Measurements from ENCODE around the gene FRMD3. TPM values are rescaled to one million over a fixed set of nuclear protein-coding genes. Genes with fewer than 3 reads are reported as not detected.

Gene FRMD3
- total RNA-seq, 2 donors from 2014 or later: 2.1 to 4.6 TPM

GRCh38 chr9:83281306-83282255 is 256.6 kb downstream of the FRMD3 start:
- TF ChIP-seq POLR2A (IDR thresholded peaks at IDR 0.05): no peak
- TF ChIP-seq, protein P1, sequence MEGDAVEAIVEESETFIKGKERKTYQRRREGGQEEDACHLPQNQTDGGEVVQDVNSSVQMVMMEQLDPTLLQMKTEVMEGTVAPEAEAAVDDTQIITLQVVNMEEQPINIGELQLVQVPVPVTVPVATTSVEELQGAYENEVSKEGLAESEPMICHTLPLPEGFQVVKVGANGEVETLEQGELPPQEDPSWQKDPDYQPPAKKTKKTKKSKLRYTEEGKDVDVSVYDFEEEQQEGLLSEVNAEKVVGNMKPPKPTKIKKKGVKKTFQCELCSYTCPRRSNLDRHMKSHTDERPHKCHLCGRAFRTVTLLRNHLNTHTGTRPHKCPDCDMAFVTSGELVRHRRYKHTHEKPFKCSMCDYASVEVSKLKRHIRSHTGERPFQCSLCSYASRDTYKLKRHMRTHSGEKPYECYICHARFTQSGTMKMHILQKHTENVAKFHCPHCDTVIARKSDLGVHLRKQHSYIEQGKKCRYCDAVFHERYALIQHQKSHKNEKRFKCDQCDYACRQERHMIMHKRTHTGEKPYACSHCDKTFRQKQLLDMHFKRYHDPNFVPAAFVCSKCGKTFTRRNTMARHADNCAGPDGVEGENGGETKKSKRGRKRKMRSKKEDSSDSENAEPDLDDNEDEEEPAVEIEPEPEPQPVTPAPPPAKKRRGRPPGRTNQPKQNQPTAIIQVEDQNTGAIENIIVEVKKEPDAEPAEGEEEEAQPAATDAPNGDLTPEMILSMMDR (IDR thresholded peaks at IDR 0.05): no peak

DNA sequence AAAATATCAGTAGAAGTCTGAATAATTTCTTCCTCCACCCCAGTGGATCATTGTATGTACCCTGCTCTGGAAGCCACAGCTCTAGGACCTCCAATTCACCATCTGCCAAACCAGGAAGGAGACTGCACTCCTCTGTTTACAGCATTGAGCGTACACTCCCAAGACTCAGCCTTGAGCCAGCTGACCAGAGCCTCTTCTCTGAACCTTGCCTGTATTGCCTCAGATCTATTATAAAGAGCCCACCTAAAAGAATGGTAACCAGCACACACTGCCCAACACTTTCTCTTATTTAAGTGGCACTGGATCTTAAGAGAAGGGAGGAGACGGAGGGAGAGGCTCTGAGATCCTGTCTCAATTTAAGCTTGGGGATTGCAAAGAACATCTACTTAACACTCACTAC is 257.4 kb downstream of the FRMD3 start:
- peaks cover 17% of the 10 kb centered on the region for H3K4me1 ChIP-seq
- H3K9me3 ChIP-seq: no peaks in the 10 kb centered on the region
- H3K27me3 ChIP-seq: no peaks in the 10 kb centered on the region
- no peaks in the 10 kb centered on the region for H3K36me3 ChIP-seq (replicated peaks in 1 of 2; ENCODE audit: insufficient read depth in 1 of 2, low read depth in 2 of 2)
- intact Hi-C loops (cut with DNase I): no loop called here
- 63 to 71% methylated on average over 2 of the region's 2 CpGs for WGBS, 2 donors
- H3K27ac ChIP-seq: peak overlapping the region; percentile 41 to 72 (median 60)
- ATAC-seq (peak; percentile 31), DNase-seq (peak in 1 of 4 donors; percentile 18)
- TF ChIP-seq, protein P1 (IDR thresholded peaks at IDR 0.05): no peak
- TF ChIP-seq POLR2A (IDR thresholded peaks at IDR 0.05): no peak
- H3K4me3 ChIP-seq: no peak overlapping the region

More at GRCh38 chr9:83281306-83282255, 256.6 kb downstream of the FRMD3 start:
- Histone ChIP-seq H3K27ac (peak overlapping the region; percentile 41 to 72 (median 60)), H3K4me1 (peaks cover 17% of the 10 kb centered on the region), H3K9me3 (no peaks in the 10 kb centered on the region), H3K27me3 (no peaks in the 10 kb centered on the region), H3K36me3 (replicated peaks in 1 of 2; ENCODE audit: insufficient read depth in 1 of 2, low read depth in 2 of 2) (no peaks in the 10 kb centered on the region), H3K4me3 (no peak overlapping the region)
- intact Hi-C loops (cut with DNase I): no loop called here
- ATAC-seq (peak; percentile 81), DNase-seq (peak; percentile 55 to 80 (median 68))
- 32 to 45% methylated on average over 7 of the region's 7 CpGs for WGBS, 2 donors

GRCh38 chr9:83280268-83280667 is 257.9 kb downstream of the FRMD3 start:
- peaks cover 17% of the 10 kb centered on the region for H3K4me1 ChIP-seq
- H3K27ac ChIP-seq: no peak overlapping the region
- H3K4me3 ChIP-seq: no peak overlapping the region
- H3K9me3 ChIP-seq: no peaks in the 10 kb centered on the region
- WGBS, 2 donors: 91 to 93% methylated on average over 5 of the region's 5 CpGs
- DNase-seq (peak in 1 of 4 donors; percentile 32), ATAC-seq (no peak)
- no peaks in the 10 kb centered on the region for H3K27me3 ChIP-seq
- no peaks in the 10 kb centered on the region for H3K36me3 ChIP-seq (replicated peaks in 1 of 2; ENCODE audit: insufficient read depth in 1 of 2, low read depth in 2 of 2)
- intact Hi-C loops (cut with DNase I): no loop called here
- no peak for TF ChIP-seq POLR2A (IDR thresholded peaks at IDR 0.05)
- TF ChIP-seq, protein P1 (IDR thresholded peaks at IDR 0.05): no peak

- DNase-seq (no peak), ATAC-seq (no peak)
- H3K36me3 ChIP-seq (replicated peaks in 1 of 2; ENCODE audit: insufficient read depth in 1 of 2, low read depth in 2 of 2): no peaks in the 10 kb centered on the region
- no peaks in the 10 kb centered on the region for H3K27me3 ChIP-seq
- intact Hi-C loops (cut with DNase I): no loop called here
- H3K9me3 ChIP-seq: no peaks in the 10 kb centered on the region
- no peak overlapping the region for H3K4me3 ChIP-seq
- H3K4me1 ChIP-seq: no peaks in the 10 kb centered on the region
- 92 to 97% methylated on average over 5 of the region's 5 CpGs for WGBS, 2 donors
- no peak for TF ChIP-seq POLR2A (IDR thresholded peaks at IDR 0.05)
- H3K27ac ChIP-seq: no peak overlapping the region
These were observed 263.4 kb downstream of the FRMD3 start for GRCh38 chr9:83274787-83275186.

- Histone ChIP-seq H3K27me3 (no peaks in the 10 kb centered on the region), H3K4me1 (peaks cover 5% of the 10 kb centered on the region), H3K4me3 (no peak overlapping the region), H3K27ac (no peak overlapping the region), H3K36me3 (replicated peaks in 1 of 2; ENCODE audit: insufficient read depth in 1 of 2, low read depth in 2 of 2) (no peaks in the 10 kb centered on the region), H3K9me3 (no peaks in the 10 kb centered on the region)
- intact Hi-C loops (cut with DNase I): no loop called here
- ATAC-seq: no peak
- DNase-seq: no peak
- TF ChIP-seq POLR2A (IDR thresholded peaks at IDR 0.05): no peak
- TF ChIP-seq, protein P1 (IDR thresholded peaks at IDR 0.05): no peak
- 74 to 91% methylated on average over 2 of the region's 2 CpGs for WGBS, 2 donors
These were observed 266.5 kb downstream of the FRMD3 start for GRCh38 chr9:83271665-83272071.

Measured in body of pancreas (tissue), 4 donors.